ENCODE results near the gene INHBA.

Gene INHBA

GRCh38 chr7:41682422-41682821 lies 20.5 kb downstream of the INHBA start:
- TF ChIP-seq CTCF (IDR thresholded peaks at IDR 0.05; ENCODE audit: low read depth, low read length, missing control alignments), result no peak
- DNase-seq (ENCODE audit: low read depth), result no peak
- no peak overlapping the region for H3K4me3 ChIP-seq (ENCODE audit: low read depth, low read length)

- no peak overlapping the region for H3K4me3 ChIP-seq (ENCODE audit: low read depth, low read length)
- DNase-seq (ENCODE audit: low read depth), result no peak
- no peak for TF ChIP-seq CTCF (IDR thresholded peaks at IDR 0.05; ENCODE audit: low read depth, low read length, missing control alignments)
Measured at GRCh38 chr7:41679566-41679965, 23.3 kb downstream of the INHBA start.

GRCh38 chr7:41674505-41675023 lies 28.3 kb downstream of the INHBA start:
- no peak for DNase-seq (ENCODE audit: low read depth)
- no peak overlapping the region for H3K4me3 ChIP-seq (ENCODE audit: low read depth, low read length)
- no peak for TF ChIP-seq CTCF (IDR thresholded peaks at IDR 0.05; ENCODE audit: low read depth, low read length, missing control alignments)

GRCh38 chr7:41661596-41661995 lies 41.3 kb downstream of the INHBA start:
- H3K4me3 ChIP-seq (ENCODE audit: low read depth, low read length), result no peak overlapping the region
- no peak for DNase-seq (ENCODE audit: low read depth)
- no peak for TF ChIP-seq CTCF (IDR thresholded peaks at IDR 0.05; ENCODE audit: low read depth, low read length, missing control alignments)

GRCh38 chr7:41659539-41659938 lies 43.4 kb downstream of the INHBA start:
- TF ChIP-seq CTCF (IDR thresholded peaks at IDR 0.05; ENCODE audit: low read depth, low read length, missing control alignments), result no peak
- DNase-seq (ENCODE audit: low read depth), result no peak

GRCh38 chr7:41656366-41656765 lies 46.5 kb downstream of the INHBA start:
- no peak overlapping the region for H3K4me3 ChIP-seq (ENCODE audit: low read depth, low read length)
- no peak for DNase-seq (ENCODE audit: low read depth)
- TF ChIP-seq CTCF (IDR thresholded peaks at IDR 0.05; ENCODE audit: low read depth, low read length, missing control alignments), result no peak

More at GRCh38 chr7:41659539-41659938, 43.4 kb downstream of the INHBA start:
- no peak overlapping the region for H3K4me3 ChIP-seq (ENCODE audit: low read depth, low read length)

GRCh38 chr7:41655426-41655825 lies 47.5 kb downstream of the INHBA start:
- H3K4me3 ChIP-seq (ENCODE audit: low read depth, low read length), result no peak overlapping the region
- DNase-seq (ENCODE audit: low read depth), result no peak
- TF ChIP-seq CTCF (IDR thresholded peaks at IDR 0.05; ENCODE audit: low read depth, low read length, missing control alignments), result no peak
